Stimulated activated CD8-positive, alpha-beta memory T cell treated with anti-CD3 and anti-CD28 coated beads, Interleukin-12 subunit alpha, Interleukin-12 subunit beta, amount 100 ng/mL, for 1 hour (primary cell): Measurements from ENCODE around the gene SEL1L3.

Experiments used
- DNase-seq: peaks from one replicate; pipeline ENCODE4 v3.0.0-alpha.2; 2020; ENCODE audit warnings: low read depth

Gene SEL1L3

DNA sequence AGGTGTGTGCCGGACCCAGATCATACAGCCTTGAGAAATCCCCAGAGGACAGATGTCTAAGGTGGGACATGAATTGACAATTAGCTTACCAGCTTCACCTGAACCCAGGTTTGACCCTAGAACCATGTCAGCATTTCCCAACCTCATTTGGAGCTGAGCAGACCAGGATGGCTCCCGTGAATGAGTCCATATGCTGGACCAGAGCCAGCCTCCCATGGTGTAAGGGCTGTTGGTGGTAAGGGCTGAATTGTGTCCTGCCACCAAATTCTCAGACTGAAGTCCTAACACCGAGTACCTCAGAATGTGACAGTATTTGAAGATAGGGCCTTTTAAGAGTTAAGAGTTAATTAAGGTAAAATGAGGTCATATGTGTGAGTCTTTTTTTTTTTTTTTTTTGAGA is 118.8 kb downstream of the SEL1L3 start:
- DNase-seq = no peak

DNA sequence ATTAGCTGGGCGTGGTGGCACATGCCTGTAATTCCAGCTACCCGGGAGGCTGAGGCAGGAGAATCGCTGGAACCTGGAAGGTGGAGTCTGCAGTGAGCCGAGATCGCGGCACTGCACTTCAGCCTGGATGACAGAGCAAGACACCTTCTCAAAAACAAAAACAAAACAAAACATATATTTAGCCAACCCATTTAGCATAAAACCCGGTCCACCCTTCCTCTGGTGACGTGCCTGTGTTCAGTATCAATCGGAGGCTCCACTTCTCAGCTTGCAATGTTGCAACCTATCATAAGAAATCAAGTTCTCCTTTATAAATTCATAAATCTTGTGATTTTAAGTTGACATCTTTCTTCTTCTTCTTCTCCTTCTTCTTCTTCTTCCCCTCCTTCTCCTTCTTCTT is 133.2 kb downstream of the SEL1L3 start:
- DNase-seq = no peak

DNA sequence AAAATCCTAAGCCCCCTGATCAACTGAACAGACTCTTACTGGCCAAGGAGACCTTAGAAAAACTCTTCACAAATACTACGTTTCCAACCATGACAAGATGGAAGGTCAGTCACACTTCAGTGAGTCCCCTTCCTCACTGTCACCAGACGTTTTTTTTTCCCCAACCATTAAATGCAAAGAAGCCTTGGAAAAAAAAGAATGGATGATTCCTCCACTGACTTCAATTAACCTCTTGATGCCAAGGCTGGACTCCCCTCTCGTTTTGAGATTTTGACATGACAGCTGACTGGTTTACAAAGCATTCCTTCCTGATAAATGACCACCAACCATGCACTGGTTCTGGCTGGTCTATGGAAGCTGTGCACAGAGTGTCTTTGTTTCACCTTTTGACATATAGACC is 133.9 kb downstream of the SEL1L3 start:
- no peak for DNase-seq

DNA sequence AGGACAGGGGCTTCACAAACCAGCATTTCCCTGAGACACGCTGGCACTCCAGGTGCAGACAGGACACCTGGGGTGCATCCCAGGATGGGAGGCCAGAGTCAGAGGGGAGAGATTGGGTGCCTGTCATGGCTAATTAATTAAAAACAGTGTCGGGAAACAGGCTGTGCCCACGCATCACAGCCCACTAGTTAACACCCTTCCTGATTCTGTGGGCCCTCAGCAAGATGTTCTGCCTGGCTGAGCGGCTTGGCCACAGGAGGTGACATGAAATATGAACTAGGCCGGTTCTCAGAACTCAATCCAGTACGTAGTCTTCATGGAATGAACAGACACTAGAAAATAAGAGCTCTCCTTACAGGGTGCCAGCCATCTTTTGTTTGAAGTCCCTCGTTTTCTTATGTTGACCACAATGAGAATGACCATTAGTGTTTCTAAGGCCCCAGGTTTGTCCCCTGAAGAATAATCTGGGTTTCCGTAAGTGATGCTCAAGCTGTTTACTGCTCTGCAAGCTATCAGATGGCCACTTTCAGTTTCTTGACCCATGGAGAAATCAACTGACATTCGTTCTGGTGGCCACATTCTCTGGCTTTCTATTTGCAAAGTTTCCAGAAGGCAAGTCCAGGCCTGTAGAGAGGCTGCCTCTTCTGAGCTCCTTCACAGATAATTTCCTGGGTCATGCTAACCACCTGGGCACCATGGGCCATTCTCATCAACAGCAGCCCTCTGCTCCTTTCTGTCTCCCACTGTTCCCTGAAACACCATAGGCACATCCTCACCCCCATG is 134.9 kb downstream of the SEL1L3 start:
- DNase-seq = no peak

DNA sequence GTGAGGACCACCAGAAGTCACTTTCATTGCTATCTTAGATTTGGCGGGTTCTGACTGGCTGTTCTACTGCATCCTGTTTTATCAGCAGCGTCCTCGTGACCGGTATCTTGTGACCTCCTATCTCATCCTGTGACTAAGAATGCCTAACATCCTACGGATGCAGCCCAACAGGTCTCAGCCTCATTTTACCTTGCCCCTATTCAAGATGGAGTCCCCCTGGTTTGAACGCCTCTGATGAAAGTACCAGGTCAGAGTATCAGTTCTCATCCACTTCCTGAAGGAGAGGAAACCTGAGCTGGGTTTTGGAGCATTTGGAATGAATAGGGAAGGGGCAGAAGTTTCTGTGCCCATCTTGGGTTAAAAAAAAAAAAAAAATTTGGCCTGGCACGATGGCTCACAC is 136.9 kb downstream of the SEL1L3 start:
- no peak for DNase-seq

DNA sequence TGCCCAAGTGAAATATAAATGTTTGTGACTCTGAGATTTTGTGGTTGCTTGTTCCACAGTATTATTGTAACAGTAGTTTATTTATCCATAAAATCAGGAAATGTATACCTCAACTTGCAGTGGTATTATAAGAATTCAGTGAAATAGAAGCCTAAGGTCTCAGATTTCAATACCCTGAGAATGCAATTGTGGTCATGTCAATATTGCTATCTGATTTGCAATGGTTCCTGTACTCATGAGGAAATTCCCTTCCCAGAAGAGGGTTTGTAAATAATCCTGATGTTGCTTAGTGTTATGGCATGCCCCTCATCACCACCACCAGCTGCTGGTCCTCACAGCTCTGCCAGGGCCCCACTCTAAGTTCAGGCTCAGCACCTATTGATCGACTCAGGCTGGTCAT is 139.4 kb downstream of the SEL1L3 start:
- DNase-seq = no peak

DNA sequence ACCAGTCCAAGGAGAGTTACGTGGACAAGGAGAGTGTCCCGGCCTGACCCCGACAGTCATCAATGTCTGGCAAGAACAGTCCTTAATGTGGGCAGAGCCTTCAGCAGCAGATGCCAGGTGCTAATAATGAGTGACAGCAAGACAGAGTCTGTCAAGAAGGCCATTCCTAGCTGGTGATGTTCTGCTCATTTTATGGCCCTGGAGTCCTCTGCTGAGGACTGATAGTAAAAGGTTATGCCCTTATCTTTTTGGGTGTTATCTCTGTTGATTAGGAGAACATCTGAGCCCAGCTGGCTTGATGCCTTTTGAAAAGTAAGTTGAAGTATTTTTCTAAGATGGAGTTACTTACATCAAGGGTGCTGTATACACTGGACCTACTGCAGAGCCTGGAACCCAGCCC is 139.8 kb downstream of the SEL1L3 start:
- DNase-seq = no peak

DNA sequence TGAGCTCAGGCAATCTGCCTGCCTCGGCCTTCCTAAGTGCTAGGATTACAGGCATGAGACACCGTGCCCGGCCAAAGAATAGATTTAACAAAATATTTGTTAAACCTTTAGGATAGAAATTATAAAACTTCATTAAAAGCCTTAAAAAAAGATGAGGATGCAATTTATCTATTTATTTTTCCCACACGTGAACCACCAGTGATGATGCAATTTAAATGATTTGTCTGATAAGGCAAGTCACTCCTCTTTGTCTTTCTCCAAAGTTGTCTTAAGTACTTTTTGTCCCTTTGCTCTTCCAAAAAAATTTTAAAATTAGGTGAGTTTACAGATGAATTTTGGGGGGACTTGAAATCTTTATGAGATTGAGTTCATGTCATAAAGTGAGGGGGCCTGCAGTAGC is 149.0 kb downstream of the SEL1L3 start:
- DNase-seq = no peak

DNA sequence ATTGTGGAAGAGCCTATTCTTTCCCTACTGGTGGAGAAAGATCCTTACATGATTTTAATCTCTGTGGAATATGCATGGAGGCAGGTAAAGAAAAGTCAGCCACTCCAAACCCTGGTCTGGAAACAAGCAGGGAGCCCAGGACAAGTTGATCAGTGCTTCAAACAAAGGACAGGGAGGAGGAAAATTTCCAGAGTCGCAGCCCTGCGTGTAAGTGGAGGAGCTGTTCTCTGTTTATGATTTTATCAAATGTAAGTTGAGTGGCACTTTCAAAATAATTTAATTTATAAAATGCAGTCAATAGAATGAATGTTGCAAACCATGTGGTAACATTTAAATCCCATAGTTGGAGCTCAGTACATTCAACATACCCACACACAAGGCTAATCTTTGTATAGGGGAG is 150.2 kb downstream of the SEL1L3 start:
- DNase-seq = no peak

DNA sequence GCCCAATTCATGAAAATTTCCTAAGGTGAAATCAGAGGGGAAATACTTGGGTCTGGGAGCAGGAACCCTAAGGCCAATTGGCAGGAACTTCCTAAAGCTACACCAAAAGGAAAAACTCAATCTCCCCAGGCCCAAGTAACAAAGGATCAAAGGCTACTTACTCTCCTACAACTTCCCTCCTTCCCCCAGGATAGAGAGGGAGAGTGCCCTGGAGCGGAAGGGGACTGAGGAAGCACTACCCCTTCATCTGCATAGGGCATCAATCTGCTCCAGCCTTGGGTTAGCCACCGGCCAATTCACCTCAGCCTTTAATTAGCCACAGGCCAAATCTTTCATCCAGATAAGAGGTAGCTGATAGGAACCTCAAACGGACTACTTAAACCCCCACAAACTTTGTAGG is 152.2 kb downstream of the SEL1L3 start:
- DNase-seq = no peak

DNA sequence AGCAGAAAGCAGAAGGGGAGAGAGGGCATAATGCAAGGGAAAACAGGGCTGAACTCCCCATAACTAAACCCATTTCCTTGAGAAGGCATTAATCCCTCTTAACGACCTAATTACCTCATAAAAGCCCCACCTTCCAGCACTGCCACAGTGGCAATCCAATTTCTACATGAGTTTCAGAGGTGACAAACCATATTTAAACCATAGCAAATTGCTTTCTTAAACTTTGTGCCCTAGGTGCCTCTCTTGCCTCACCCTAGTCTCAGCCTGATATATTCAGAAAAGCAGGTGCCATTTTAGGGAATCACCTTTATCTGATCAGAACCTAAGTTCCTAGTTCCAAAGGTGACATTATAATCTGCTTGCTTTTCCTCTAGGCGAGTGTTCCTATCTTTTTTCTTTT is 158.3 kb downstream of the SEL1L3 start:
- no peak for DNase-seq

DNA sequence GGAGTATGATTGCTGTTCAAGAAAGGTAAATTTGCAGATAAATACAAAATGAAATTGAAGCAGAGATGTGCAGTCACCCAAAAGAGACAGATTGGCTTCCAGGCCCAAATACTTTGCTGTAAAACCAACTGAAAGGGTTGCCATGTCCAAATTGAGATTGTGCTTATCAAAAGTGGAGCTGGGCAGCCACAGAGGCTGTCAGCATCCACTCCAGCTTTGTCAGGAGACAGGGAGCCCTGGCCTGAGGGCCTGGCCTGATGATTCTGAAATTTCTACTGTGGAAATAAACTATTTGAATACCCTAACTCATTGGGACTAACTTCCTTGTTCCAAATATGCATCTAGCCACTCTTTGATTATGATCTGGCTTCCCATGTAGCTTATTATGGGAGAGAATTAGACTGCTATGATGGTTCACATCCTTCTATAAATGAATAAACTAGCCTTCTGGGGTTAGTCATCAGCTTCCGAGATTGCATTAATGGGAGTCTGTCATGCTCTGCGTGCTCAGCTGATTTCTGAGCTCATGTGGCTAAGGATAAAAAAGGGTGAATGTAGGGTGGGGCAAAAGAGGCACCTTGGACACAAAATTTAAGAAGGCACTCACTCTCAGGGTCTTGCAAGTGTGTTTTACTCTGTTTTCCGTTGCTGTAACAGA is 158.9 kb downstream of the SEL1L3 start:
- no peak for DNase-seq

DNA sequence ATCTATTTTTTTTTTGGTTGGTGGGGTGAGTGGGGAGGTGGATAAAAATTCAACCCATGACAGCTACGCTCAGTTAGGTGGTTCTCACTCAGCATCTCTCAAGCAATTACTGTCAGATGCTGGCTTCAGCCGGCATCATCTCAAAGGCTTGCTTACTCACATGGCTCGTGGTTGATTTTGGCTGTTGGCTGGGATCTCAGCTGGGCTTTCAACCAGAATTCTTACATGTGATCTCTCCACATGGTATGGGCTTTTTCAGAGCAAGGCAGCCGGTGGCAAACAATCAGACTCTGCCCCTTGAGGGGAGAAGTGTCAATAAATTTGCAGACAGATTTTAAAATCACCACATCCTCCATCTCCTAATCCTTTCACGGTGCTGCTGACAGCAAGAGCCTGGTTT is 159.9 kb downstream of the SEL1L3 start:
- DNase-seq = no peak

DNA sequence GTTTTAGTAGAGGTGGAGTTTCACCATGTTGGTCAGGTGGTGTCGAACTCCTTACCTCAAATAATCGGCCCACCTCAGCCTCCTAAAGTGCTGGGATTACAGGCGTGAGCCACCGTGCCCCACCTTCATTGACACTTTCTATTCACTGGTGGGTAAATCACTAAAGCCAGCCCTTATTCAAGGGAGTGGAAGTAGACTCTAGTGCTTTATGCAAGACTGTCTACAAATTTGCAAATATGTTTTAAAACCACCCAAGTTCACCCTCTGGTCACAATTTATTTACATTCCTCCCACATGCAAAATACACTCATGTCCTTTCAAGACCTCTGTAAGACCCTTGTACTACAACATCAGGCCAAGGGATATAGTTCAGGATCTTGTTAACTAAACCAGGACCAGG is 162.1 kb downstream of the SEL1L3 start:
- no peak for DNase-seq

DNA sequence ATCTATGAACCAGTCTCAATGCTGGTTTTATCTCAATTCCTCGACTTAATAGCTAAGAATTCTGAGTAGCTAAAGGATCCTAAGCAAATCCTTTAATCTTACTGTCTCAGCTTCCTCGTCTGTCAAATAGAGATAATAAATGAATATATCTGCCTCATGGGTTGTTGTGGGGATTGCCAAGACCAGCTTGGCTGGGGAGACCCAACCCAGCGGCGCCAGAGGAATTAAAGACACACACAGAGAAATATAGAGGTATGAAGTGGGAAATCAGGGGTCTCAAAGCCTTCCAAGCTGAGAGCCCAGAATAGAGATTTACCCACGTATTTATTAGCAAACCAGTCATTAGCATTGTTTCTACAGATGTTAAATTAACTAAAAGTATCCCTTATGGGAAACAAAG is 165.3 kb downstream of the SEL1L3 start:
- no peak for DNase-seq
